Mucosa of rectum (tissue), 2 donors: ENCODE results near the gene KRTAP5-3.

ENCODE experiments used
- H3K27ac ChIP-seq, 2 donors: one replicate each; pipeline ENCODE4 v1.7.0; 2013; ENCODE audit warnings: inconsistent platforms in 2 of 2, low read depth in 2 of 2, low read length in 2 of 2
- H3K27me3 ChIP-seq, 2 donors: one replicate each; pipeline ENCODE4 v1.7.0; 2013; ENCODE audit warnings: low read length in 2 of 2; ENCODE audit not compliant: control insufficient read depth in 2 of 2, insufficient read depth in 2 of 2
- H3K36me3 ChIP-seq, 2 donors: one replicate each; pipeline ENCODE4 v1.7.0; 2013; ENCODE audit warnings: low read length in 2 of 2; ENCODE audit not compliant: control insufficient read depth in 2 of 2, insufficient read depth in 2 of 2
- H3K4me1 ChIP-seq, 2 donors: one replicate each; pipeline ENCODE4 v1.7.0; 2013; ENCODE audit warnings: low read length in 2 of 2, mild to moderate bottlenecking in 1 of 2; ENCODE audit not compliant: control insufficient read depth in 2 of 2, insufficient read depth in 2 of 2
- H3K4me3 ChIP-seq, 2 donors: one replicate each; pipeline ENCODE4 v1.7.0; 2013; ENCODE audit warnings: low read length in 2 of 2
- H3K9ac ChIP-seq, 2 donors: one replicate each; pipeline ENCODE4 v1.7.0; 2013; ENCODE audit warnings: low read length in 2 of 2, low read depth in 1 of 2, mild to moderate bottlenecking in 1 of 2
- H3K9me3 ChIP-seq, 2 donors: one replicate each; pipeline ENCODE4 v1.7.0; 2013; ENCODE audit warnings: low read length in 2 of 2; ENCODE audit not compliant: control insufficient read depth in 2 of 2
- donor health status: healthy.
- donor health status: Normal muscosa, but diverticular disease.

KRTAP5-3 gene

DNA sequence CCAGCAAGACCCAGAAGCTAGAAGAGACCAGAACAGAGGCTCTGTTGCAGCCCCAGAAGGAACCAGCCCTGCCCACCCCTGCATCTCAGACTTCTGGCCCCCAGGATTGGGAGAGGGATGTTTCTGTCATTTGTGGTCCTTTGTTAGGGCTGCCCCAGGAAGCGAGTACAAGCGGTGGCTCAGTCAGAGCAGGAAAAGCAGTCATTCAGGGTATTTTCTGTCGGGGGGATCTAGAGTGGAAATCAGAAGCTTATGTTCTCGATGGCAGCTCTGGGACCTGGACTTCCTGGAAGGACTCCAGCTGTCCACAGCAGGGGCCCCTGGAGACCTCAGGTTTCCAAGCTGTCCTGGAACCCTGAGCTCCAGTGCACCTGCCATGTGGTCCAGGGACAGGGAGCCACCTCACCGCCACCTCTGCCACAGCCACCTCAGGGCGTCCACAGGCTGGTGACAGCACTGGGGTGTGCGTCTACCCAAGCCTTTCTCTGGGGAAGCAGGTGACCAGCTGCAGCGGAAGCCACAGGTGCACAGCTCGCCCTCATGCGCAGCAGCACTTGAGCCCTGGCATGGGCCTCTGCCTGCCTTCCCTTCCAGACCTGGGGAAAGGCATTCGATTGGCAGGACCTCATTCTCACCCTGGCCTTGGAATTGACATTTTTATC, 23.9 kb upstream of the KRTAP5-3 start:
- Histone ChIP-seq H3K36me3 (no peaks in the 10 kb centered on the region), H3K4me1 (no peaks in the 10 kb centered on the region), H3K9me3 (no peaks in the 10 kb centered on the region), H3K9ac (no peak overlapping the region), H3K27ac (no peak overlapping the region), H3K4me3 (no peak overlapping the region), H3K27me3 (peaks cover 4 to 14% of the 10 kb centered on the region in 2 donors)

DNA sequence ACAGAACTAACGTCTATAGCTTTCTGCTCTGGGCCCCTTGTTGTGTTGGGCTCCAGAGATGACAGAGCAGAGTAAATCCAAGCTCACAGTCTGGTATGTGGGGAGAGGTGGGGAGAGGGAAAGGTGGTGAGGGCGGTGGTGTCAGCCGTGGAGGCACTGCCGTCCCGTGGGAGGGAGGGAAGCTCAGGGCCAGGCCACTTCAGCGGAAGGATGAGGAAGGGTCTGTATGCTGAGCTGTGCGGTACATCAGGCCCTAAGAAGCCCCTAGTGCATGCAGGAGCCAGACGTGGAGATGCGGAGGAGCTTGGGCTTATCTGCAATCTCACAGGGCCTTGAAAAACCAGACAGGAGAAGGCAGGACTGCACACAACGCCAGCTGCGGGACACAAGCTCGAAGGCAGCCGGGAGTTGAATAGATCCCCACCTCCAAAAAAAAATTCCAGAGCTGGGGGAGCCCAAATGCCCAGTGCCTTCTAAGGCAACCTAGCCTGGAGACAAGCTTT, 22.9 kb upstream of the KRTAP5-3 start:
- peaks cover 4 to 16% of the 10 kb centered on the region in 2 donors for H3K27me3 ChIP-seq
- no peaks in the 10 kb centered on the region for H3K4me1 ChIP-seq
- H3K4me3 ChIP-seq = no peak overlapping the region
- H3K9me3 ChIP-seq = no peaks in the 10 kb centered on the region
- no peaks in the 10 kb centered on the region for H3K36me3 ChIP-seq
- H3K27ac ChIP-seq = no peak overlapping the region
- no peak overlapping the region for H3K9ac ChIP-seq

DNA sequence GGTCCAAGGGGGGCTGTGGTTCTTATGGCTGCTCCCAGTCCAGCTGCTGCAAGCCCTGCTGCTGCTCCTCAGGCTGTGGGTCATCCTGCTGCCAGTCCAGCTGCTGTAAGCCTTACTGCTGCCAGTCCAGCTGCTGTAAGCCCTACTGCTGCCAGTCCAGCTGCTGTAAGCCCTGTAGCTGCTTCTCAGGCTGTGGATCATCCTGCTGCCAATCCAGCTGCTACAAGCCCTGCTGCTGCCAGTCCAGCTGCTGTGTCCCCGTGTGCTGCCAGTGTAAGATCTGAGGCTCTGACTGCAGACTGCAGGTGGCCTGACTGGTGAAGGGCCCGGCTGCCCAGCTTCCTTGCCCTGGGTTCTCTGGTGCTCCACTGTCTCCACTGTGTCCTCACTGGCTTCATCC, 22.0 kb upstream of the KRTAP5-3 start:
- peaks cover 4 to 16% of the 10 kb centered on the region in 2 donors for H3K27me3 ChIP-seq
- no peak overlapping the region for H3K4me3 ChIP-seq
- no peak overlapping the region for H3K9ac ChIP-seq
- H3K9me3 ChIP-seq = no peaks in the 10 kb centered on the region
- no peaks in the 10 kb centered on the region for H3K36me3 ChIP-seq
- no peaks in the 10 kb centered on the region for H3K4me1 ChIP-seq
- no peak overlapping the region for H3K27ac ChIP-seq

DNA sequence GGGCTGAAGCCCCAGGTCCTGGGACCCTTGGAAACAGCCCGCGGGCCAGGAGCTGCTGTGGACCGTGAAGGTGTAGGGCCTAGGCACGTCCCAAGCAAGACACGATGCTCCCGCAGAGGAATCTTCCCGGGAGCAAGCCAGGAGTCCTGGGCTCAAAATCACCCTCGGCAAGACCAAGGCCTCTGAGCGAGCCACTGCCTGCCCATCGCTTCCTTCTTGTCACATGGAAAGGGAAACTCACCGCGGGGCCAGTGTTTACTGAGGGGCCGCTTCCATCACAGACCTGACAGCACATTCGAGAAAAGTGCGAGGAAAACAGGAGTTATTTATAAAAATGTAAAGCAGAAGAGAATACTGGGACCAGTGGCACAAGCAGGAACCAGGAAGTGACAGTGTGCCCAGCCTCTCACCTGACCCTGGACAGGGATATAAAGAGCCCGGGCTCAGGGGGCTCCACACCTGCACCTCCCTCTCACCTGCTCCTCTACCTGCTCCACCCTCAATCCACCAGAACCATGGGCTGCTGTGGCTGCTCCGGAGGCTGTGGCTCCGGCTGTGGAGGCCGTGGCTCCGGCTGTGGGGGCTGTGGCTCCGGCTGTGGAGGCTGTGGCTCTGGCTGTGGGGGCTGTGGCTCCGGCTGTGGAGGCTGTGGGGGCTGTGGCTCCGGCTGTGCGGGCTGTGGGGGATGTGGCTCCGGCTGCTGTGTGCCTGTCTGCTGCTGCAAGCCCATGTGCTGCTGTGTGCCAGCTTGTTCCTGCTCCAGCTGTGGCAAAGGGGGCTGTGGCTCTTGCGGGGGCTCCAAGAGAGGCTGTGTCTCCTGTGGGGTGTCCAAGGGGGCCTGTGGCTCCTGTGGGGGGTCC, 21.3 kb upstream of the KRTAP5-3 start, which contains the start of gene KRTAP5-5:
Gene KRTAP5-5, plus strand, starts transcription at position 450 of the 860 bp plus-strand sequence. Its CDS starts 66 bp downstream, at position 516.
- no peak within 1 kb of the TSS for H3K9ac ChIP-seq

DNA sequence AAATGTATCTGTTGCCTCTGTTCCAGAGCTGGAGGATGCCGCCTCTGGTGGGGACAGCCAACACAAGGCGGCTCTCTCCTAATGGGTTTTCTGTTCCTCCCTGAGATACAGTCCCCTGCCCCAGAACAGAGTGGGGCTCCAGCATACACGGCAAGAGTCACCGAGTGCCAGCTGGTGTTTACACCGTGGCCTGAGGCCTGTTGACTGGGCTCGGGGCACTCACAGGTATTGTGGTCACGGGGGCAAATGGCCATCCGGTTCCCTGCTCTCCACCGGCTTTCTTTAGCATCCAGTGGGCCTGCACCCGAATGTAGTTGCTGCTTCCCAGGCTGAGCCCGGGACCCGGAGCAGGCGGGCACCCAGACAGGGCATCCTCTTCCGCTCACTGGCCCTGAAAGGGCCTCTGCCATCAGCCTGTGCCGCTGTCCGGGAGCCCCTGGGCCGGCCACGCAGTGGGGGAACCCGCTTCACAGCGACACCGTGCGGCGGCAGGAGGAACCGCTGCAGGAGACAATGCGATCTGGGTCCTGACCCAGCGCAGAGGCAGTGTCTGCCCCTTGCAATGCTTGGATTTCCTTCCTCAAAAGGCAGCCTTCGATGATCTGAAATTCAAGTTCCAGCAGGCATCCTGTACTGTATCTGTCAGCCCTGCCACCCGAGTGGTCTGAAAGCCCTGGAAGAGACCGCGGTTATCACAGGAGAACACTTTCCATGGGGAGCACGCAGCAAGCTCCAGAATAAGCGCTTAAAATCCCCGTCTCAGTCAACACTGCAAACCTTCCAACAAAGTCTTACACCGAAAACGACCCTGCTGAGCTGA, 20.5 kb upstream of the KRTAP5-3 start:
- H3K4me3 ChIP-seq = no peak overlapping the region
- no peaks in the 10 kb centered on the region for H3K9me3 ChIP-seq
- H3K27me3 ChIP-seq = peaks cover 4 to 16% of the 10 kb centered on the region in 2 donors
- no peaks in the 10 kb centered on the region for H3K4me1 ChIP-seq
- no peaks in the 10 kb centered on the region for H3K36me3 ChIP-seq
- no peak overlapping the region for H3K9ac ChIP-seq
- no peak overlapping the region for H3K27ac ChIP-seq

More for the DNA sequence above, 21.3 kb upstream of the KRTAP5-3 start, which contains the start of gene KRTAP5-5:
- Histone ChIP-seq H3K36me3 (no peaks in the 10 kb centered on the region), H3K27ac (no peak within 1 kb of the TSS), H3K9me3 (no peaks in the 10 kb centered on the region), H3K4me3 (no peak within 1 kb of the TSS), H3K27me3 (peaks cover 4 to 16% of the 10 kb centered on the region in 2 donors), H3K4me1 (no peaks in the 10 kb centered on the region)

DNA sequence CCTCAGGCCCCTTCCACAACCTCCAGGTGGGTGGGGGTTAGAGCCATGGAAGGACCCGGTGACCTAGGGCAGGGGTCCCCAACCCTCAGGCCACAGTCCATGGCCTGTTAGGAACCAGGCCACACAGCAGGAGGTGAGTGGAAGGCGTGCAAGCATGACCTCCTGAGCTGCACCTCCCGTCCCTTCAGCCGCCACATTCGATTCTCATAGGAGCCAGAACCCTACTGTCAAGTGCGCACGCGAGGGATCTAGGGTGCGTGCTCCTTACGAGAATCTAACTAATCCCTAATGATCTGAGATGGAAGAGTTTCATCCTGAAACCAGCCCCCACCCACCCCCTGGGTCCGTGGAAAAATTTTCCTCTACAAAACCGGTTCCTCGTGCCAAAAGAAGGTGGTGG, 17.3 kb upstream of the KRTAP5-3 start:
- Histone ChIP-seq H3K9me3 (no peaks in the 10 kb centered on the region), H3K27ac (no peak overlapping the region), H3K27me3 (peaks cover 4 to 9% of the 10 kb centered on the region in 2 donors), H3K4me3 (no peak overlapping the region), H3K9ac (no peak overlapping the region), H3K36me3 (no peaks in the 10 kb centered on the region), H3K4me1 (no peaks in the 10 kb centered on the region)

DNA sequence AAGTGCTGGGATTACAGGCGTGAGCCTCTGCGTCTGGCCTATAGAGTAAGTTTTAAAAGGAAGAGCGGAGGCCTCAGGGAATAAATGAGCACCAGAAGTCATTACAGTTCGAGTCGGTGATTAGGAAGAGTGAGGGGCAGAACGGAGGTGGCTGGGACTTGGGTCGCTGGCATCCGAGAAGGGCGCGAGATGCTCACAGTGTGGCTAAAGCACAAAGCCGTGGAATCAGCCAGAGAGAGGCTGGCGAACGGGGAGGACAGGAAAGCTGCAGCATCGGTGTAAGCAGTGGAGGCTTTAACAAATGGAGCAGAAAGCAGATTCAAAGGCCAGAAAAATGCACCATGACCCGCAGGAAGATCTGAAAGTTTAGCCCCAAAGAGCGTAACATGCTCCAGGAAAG, 16.4 kb upstream of the KRTAP5-3 start:
- H3K27ac ChIP-seq = no peak overlapping the region
- H3K9me3 ChIP-seq = no peaks in the 10 kb centered on the region
- H3K36me3 ChIP-seq = no peaks in the 10 kb centered on the region
- H3K4me3 ChIP-seq = no peak overlapping the region
- H3K9ac ChIP-seq = no peak overlapping the region
- peaks cover 2 to 5% of the 10 kb centered on the region in 2 donors for H3K27me3 ChIP-seq
- H3K4me1 ChIP-seq = no peaks in the 10 kb centered on the region

DNA sequence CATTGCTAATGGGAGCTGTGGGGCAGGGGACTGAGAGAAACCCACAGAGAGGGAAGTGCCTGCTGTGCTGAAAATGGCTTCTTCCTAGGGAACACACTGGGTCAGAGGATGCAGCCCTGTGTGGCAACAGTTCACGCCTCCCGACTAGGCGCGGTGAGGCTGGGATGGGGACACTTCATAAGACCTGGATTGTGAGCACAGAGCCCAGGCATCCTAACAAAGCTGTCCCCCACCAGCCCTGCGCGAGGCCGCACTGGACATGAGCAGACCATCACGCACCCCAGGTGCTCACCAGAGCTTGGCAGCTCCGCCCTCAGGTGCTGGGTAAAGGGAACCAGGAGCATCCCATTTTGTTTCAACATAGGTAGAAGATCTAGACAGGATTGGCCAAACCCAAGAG, 15.5 kb upstream of the KRTAP5-3 start:
- Histone ChIP-seq H3K27me3 (peaks cover 2 to 5% of the 10 kb centered on the region in 2 donors), H3K36me3 (no peaks in the 10 kb centered on the region), H3K9ac (no peak overlapping the region)

DNA sequence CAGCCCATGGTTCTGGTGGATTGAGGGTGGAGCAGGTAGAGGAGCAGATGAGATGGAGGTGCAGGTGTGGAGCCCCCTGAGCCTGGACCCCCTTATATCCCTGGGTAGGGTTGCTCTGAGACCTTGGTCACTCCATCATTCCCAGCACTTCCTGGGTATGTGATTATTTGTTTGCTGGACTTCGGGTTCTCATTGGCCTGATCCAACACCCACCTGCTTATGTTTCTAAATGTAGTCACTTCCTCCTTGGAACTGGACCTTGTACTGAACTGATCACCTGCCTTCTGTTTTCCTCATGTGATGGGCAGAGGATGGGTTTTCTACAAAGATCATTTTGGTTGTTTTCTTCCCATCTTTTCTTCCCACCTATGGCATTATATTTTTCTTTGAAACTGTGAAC, 13.8 kb upstream of the KRTAP5-3 start, which contains the start of gene KRTAP5-4:
Gene KRTAP5-4, minus strand, starts transcription at position 53 of the 400 bp plus-strand sequence. Its CDS starts 45 bp downstream, at position 8.
- no peaks in the 10 kb centered on the region for H3K36me3 ChIP-seq
- no peaks in the 10 kb centered on the region for H3K4me1 ChIP-seq
- H3K9me3 ChIP-seq = no peaks in the 10 kb centered on the region
- no peak within 1 kb of the TSS for H3K4me3 ChIP-seq
- H3K9ac ChIP-seq = no peak within 1 kb of the TSS
- H3K27ac ChIP-seq = no peak within 1 kb of the TSS
- H3K27me3 ChIP-seq = peaks cover 1 to 2% of the 10 kb centered on the region in 2 donors

More for the DNA sequence above, 15.5 kb upstream of the KRTAP5-3 start:
- Histone ChIP-seq H3K27ac (no peak overlapping the region), H3K4me3 (no peak overlapping the region), H3K4me1 (no peaks in the 10 kb centered on the region), H3K9me3 (no peaks in the 10 kb centered on the region)
